Neural progenitor cell (in vitro differentiated cells): ENCODE measurements around the gene TMEM87A. TPM values are rescaled to one million over a fixed set of nuclear protein-coding genes. Genes with fewer than 3 reads are reported as not detected.

Experiments
- DNase-seq: peaks from one replicate; pipeline ENCODE4 v3.0.0-alpha.2; 2016; ENCODE audit warnings: low spot score
- H2AFZ ChIP-seq: fragments of 200-600 bp; sonication (generic); replicated peaks from 2 replicates; pipeline ENCODE4 v1.6.1; 2016; ENCODE audit warnings: antibody characterized with exemption
- H3F3A ChIP-seq: fragments of 200-600 bp; sonication (generic); 2 replicates; pipeline ENCODE4 v1.6.1; 2016; ENCODE audit warnings: antibody characterized with exemption, low read depth
- H3K27ac ChIP-seq: fragments of 200-600 bp; sonication (generic); 2 replicates; pipeline ENCODE4 v1.5.1; 2016; ENCODE audit warnings: mild to moderate bottlenecking
- H3K27me3 ChIP-seq: fragments of 200-600 bp; sonication (generic); 2 replicates; pipeline ENCODE4 v1.6.1; 2016; ENCODE audit warnings: mild to moderate bottlenecking, moderate library complexity
- H3K36me3 ChIP-seq: fragments of 200-600 bp; sonication (generic); 2 replicates; pipeline ENCODE4 v1.5.1; 2016
- H3K4me1 ChIP-seq: fragments of 200-600 bp; sonication (generic); 2 replicates; pipeline ENCODE4 v1.6.1; 2016; ENCODE audit warnings: mixed run types
- H3K4me2 ChIP-seq: fragments of 200-600 bp; sonication (generic); 2 replicates; pipeline ENCODE4 v1.6.1; 2016
- H3K4me3 ChIP-seq: fragments of 200-600 bp; sonication (generic); 2 replicates; pipeline ENCODE4 v1.5.1; 2016
- H3K79me2 ChIP-seq: fragments of 200-600 bp; sonication (generic); 2 replicates; pipeline ENCODE4 v1.6.1; 2016; ENCODE audit warnings: low read depth
- H3K9ac ChIP-seq: fragments of 200-600 bp; sonication (generic); 2 replicates; pipeline ENCODE4 v1.6.1; 2016
- H3K9me3 ChIP-seq: fragments of 200-600 bp; sonication (generic); 2 replicates; pipeline ENCODE4 v1.5.1; 2016; ENCODE audit warnings: low read depth
- H4K20me1 ChIP-seq: fragments of 200-600 bp; sonication (generic); 2 replicates; pipeline ENCODE4 v1.6.1; 2016; ENCODE audit warnings: low read depth
- H3K27ac Mint-ChIP-seq: 3 replicates; pipeline ENCODE4 v1.8.0; 2021; ENCODE audit warnings: mixed read lengths
- H3K27me3 Mint-ChIP-seq: 2 replicates; pipeline ENCODE4 v1.8.0; 2022; ENCODE audit warnings: low read depth, mild to moderate bottlenecking, inconsistent platforms, moderate library complexity, mixed read lengths; ENCODE audit not compliant: insufficient read depth
- H3K36me3 Mint-ChIP-seq: 3 replicates; pipeline ENCODE4 v1.8.0; 2021; ENCODE audit warnings: mixed read lengths
- H3K4me1 Mint-ChIP-seq: 3 replicates; pipeline ENCODE4 v1.8.0; 2021; ENCODE audit warnings: mixed read lengths
- H3K4me3 Mint-ChIP-seq: 3 replicates; pipeline ENCODE4 v1.8.0; 2021; ENCODE audit warnings: mild to moderate bottlenecking, moderate library complexity, mixed read lengths
- H3K9me3 Mint-ChIP-seq: 3 replicates; pipeline ENCODE4 v1.8.0; 2020; ENCODE audit warnings: mixed read lengths
- CTCF ChIP-seq: fragments of 200-600 bp; sonication (generic); IDR thresholded peaks from 2 replicates; pipeline ENCODE4 v1.5.1; 2017; ENCODE audit warnings: antibody characterized with exemption, mild to moderate bottlenecking
- EZH2 ChIP-seq: fragments of 200-600 bp; sonication (generic); IDR thresholded peaks from 2 replicates; pipeline ENCODE4 v1.6.1; 2017; ENCODE audit warnings: antibody characterized with exemption, mild to moderate bottlenecking, moderate library complexity
- EZH2phosphoT487 ChIP-seq: fragments of 200-600 bp; sonication (generic); IDR thresholded peaks from 2 replicates; pipeline ENCODE4 v1.6.1; 2017; ENCODE audit warnings: antibody characterized with exemption
- total RNA-seq: library from RNA; depleted of rRNA; stranded (reverse); fragments of >200 nt; gene quantifications from 2 replicates; pipeline ENCODE4 v1.2.3, GENCODE V29; 2015; ENCODE audit warnings: low replicate concordance

TMEM87A gene
- total RNA-seq, 1 donor from 2014 or later, result 47.0 TPM

GRCh38 chr15:42206406-42206805 lies 66.8 kb downstream of the TMEM87A start:
- peaks cover 13% of the 10 kb centered on the region for H4K20me1 ChIP-seq
- no peak overlapping the region for H3K27ac ChIP-seq
- H3K79me2 ChIP-seq, result peaks cover 45% of the 10 kb centered on the region
- no peak for DNase-seq
- no peak for TF ChIP-seq EZH2
- TF ChIP-seq EZH2phosphoT487, result no peak
- no peak for TF ChIP-seq CTCF
- H3F3A ChIP-seq, result peaks cover 25% of the 10 kb centered on the region
- H3K4me1 ChIP-seq, result peaks cover 9% of the 10 kb centered on the region
- peaks cover 16% of the 10 kb centered on the region for H3K4me1 Mint-ChIP-seq
- H3K27ac Mint-ChIP-seq, result no peak overlapping the region
- H3K4me3 ChIP-seq, result no peak overlapping the region
- no peak overlapping the region for H2AFZ ChIP-seq
- H3K4me2 ChIP-seq, result peak overlapping the region; percentile 94
- H3K9me3 Mint-ChIP-seq, result no peaks in the 10 kb centered on the region
- no peak overlapping the region for H3K9ac ChIP-seq
- H3K36me3 Mint-ChIP-seq, result peaks cover 6% of the 10 kb centered on the region
- peak overlapping the region; percentile 74 for H3K4me3 Mint-ChIP-seq
- H3K36me3 ChIP-seq, result peaks cover 8% of the 10 kb centered on the region
- H3K27me3 ChIP-seq, result no peaks in the 10 kb centered on the region
- H3K9me3 ChIP-seq, result no peaks in the 10 kb centered on the region
- H3K27me3 Mint-ChIP-seq, result no peaks in the 10 kb centered on the region

DNA sequence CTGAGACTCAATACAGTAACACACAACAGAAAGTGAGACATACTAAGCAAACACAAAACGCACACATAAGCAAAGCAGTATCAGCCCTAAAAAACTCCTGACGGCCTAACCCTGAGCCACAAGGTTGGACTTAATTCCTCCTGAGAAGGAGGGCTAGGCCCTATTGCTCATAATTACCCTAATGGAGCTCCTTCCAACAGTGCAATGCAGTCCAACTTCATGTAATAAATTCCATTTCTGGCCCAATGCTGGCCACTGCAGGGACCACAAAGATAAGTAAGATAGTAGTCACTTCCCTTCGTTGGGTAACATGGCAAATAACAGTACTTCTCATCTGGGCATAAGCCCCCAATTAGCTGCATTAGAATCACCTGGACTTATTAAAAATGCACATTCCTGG lies 69.3 kb downstream of the TMEM87A start:
- Histone ChIP-seq H3K36me3 (no peaks in the 10 kb centered on the region), H3K9me3 (no peaks in the 10 kb centered on the region), H3F3A (peaks cover 7% of the 10 kb centered on the region), H3K79me2 (peaks cover 52% of the 10 kb centered on the region), H3K4me3 (no peak overlapping the region), H3K27me3 (no peaks in the 10 kb centered on the region), H3K27ac (no peak overlapping the region), H3K4me1 (peaks cover 9% of the 10 kb centered on the region), H3K4me2 (no peak overlapping the region), H2AFZ (no peak overlapping the region), H3K9ac (no peak overlapping the region), H4K20me1 (peaks cover 19% of the 10 kb centered on the region)
- Mint-ChIP-seq H3K9me3 (no peaks in the 10 kb centered on the region), H3K4me1 (peaks cover 16% of the 10 kb centered on the region), H3K27me3 (no peaks in the 10 kb centered on the region), H3K36me3 (no peaks in the 10 kb centered on the region), H3K27ac (no peak overlapping the region), H3K4me3 (no peak overlapping the region)
- no peak for DNase-seq
- no peak for TF ChIP-seq EZH2
- TF ChIP-seq EZH2phosphoT487, result no peak
- TF ChIP-seq CTCF, result no peak

- Mint-ChIP-seq H3K4me3 (no peak overlapping the region), H3K27me3 (no peaks in the 10 kb centered on the region), H3K4me1 (peaks cover 14% of the 10 kb centered on the region), H3K9me3 (no peaks in the 10 kb centered on the region), H3K27ac (no peak overlapping the region), H3K36me3 (peaks cover 2% of the 10 kb centered on the region)
- Histone ChIP-seq H3K27me3 (no peaks in the 10 kb centered on the region), H4K20me1 (peaks cover 19% of the 10 kb centered on the region), H3K79me2 (peaks cover 50% of the 10 kb centered on the region), H3K9ac (no peak overlapping the region), H3K4me2 (no peak overlapping the region), H3K4me3 (no peak overlapping the region), H2AFZ (no peak overlapping the region), H3K9me3 (no peaks in the 10 kb centered on the region), H3K36me3 (no peaks in the 10 kb centered on the region), H3K27ac (no peak overlapping the region), H3F3A (no peaks in the 10 kb centered on the region), H3K4me1 (peaks cover 9% of the 10 kb centered on the region)
- no peak for TF ChIP-seq EZH2phosphoT487
- TF ChIP-seq EZH2, result no peak
- TF ChIP-seq CTCF, result no peak
- no peak for DNase-seq
Observed at GRCh38 chr15:42202653-42203052, 70.6 kb downstream of the TMEM87A start.
